Neural progenitor cell (in vitro differentiated cells): ENCODE data around the gene PRDM11. TPM values are rescaled to one million over a fixed set of nuclear protein-coding genes. Genes with fewer than 3 reads are reported as not detected.

Source experiments
- DNase-seq: peaks from one replicate; pipeline ENCODE4 v3.0.0-alpha.2; 2016; ENCODE audit warnings: low spot score
- H2AFZ ChIP-seq: fragments of 200-600 bp; sonication (generic); replicated peaks from 2 replicates; pipeline ENCODE4 v1.6.1; 2016; ENCODE audit warnings: antibody characterized with exemption
- H3F3A ChIP-seq: fragments of 200-600 bp; sonication (generic); 2 replicates; pipeline ENCODE4 v1.6.1; 2016; ENCODE audit warnings: antibody characterized with exemption, low read depth
- H3K27ac ChIP-seq: fragments of 200-600 bp; sonication (generic); 2 replicates; pipeline ENCODE4 v1.5.1; 2016; ENCODE audit warnings: mild to moderate bottlenecking
- H3K27me3 ChIP-seq: fragments of 200-600 bp; sonication (generic); 2 replicates; pipeline ENCODE4 v1.6.1; 2016; ENCODE audit warnings: mild to moderate bottlenecking, moderate library complexity
- H3K36me3 ChIP-seq: fragments of 200-600 bp; sonication (generic); 2 replicates; pipeline ENCODE4 v1.5.1; 2016
- H3K4me1 ChIP-seq: fragments of 200-600 bp; sonication (generic); 2 replicates; pipeline ENCODE4 v1.6.1; 2016; ENCODE audit warnings: mixed run types
- H3K4me2 ChIP-seq: fragments of 200-600 bp; sonication (generic); 2 replicates; pipeline ENCODE4 v1.6.1; 2016
- H3K4me3 ChIP-seq: fragments of 200-600 bp; sonication (generic); 2 replicates; pipeline ENCODE4 v1.5.1; 2016
- H3K79me2 ChIP-seq: fragments of 200-600 bp; sonication (generic); 2 replicates; pipeline ENCODE4 v1.6.1; 2016; ENCODE audit warnings: low read depth
- H3K9ac ChIP-seq: fragments of 200-600 bp; sonication (generic); 2 replicates; pipeline ENCODE4 v1.6.1; 2016
- H3K9me3 ChIP-seq: fragments of 200-600 bp; sonication (generic); 2 replicates; pipeline ENCODE4 v1.5.1; 2016; ENCODE audit warnings: low read depth
- H4K20me1 ChIP-seq: fragments of 200-600 bp; sonication (generic); 2 replicates; pipeline ENCODE4 v1.6.1; 2016; ENCODE audit warnings: low read depth
- H3K27ac Mint-ChIP-seq: 3 replicates; pipeline ENCODE4 v1.8.0; 2021; ENCODE audit warnings: mixed read lengths
- H3K27me3 Mint-ChIP-seq: 2 replicates; pipeline ENCODE4 v1.8.0; 2022; ENCODE audit warnings: low read depth, mild to moderate bottlenecking, inconsistent platforms, moderate library complexity, mixed read lengths; ENCODE audit not compliant: insufficient read depth
- H3K36me3 Mint-ChIP-seq: 3 replicates; pipeline ENCODE4 v1.8.0; 2021; ENCODE audit warnings: mixed read lengths
- H3K4me1 Mint-ChIP-seq: 3 replicates; pipeline ENCODE4 v1.8.0; 2021; ENCODE audit warnings: mixed read lengths
- H3K4me3 Mint-ChIP-seq: 3 replicates; pipeline ENCODE4 v1.8.0; 2021; ENCODE audit warnings: mild to moderate bottlenecking, moderate library complexity, mixed read lengths
- H3K9me3 Mint-ChIP-seq: 3 replicates; pipeline ENCODE4 v1.8.0; 2020; ENCODE audit warnings: mixed read lengths
- EZH2 ChIP-seq: fragments of 200-600 bp; sonication (generic); IDR thresholded peaks from 2 replicates; pipeline ENCODE4 v1.6.1; 2017; ENCODE audit warnings: antibody characterized with exemption, mild to moderate bottlenecking, moderate library complexity
- EZH2phosphoT487 ChIP-seq: fragments of 200-600 bp; sonication (generic); IDR thresholded peaks from 2 replicates; pipeline ENCODE4 v1.6.1; 2017; ENCODE audit warnings: antibody characterized with exemption
- total RNA-seq: library from RNA; depleted of rRNA; stranded (reverse); fragments of >200 nt; gene quantifications from 2 replicates; pipeline ENCODE4 v1.2.3, GENCODE V29; 2015; ENCODE audit warnings: low replicate concordance
- TF ChIP-seq, protein P1 (sequence below): fragments of 200-600 bp; sonication (generic); IDR thresholded peaks from 2 replicates; pipeline ENCODE4 v1.5.1; 2017; ENCODE audit warnings: antibody characterized with exemption, mild to moderate bottlenecking

Gene PRDM11
- total RNA-seq, 1 donor from 2014 or later: 1.8 TPM

GRCh38 chr11:45267652-45268299, 121.3 kb downstream of the PRDM11 start:
- no peaks in the 10 kb centered on the region for H3K36me3 Mint-ChIP-seq
- Histone ChIP-seq H3F3A (peaks cover 4% of the 10 kb centered on the region), H3K4me2 (peak overlapping the region; percentile 28), H3K36me3 (no peaks in the 10 kb centered on the region), H4K20me1 (no peaks in the 10 kb centered on the region), H3K9me3 (no peaks in the 10 kb centered on the region), H3K9ac (no peak overlapping the region), H3K27ac (no peak overlapping the region), H3K27me3 (peaks cover 6% of the 10 kb centered on the region), H2AFZ (no peak overlapping the region), H3K79me2 (no peaks in the 10 kb centered on the region), H3K4me3 (no peak overlapping the region), H3K4me1 (peaks cover 11% of the 10 kb centered on the region)
- peaks cover 2% of the 10 kb centered on the region for H3K27me3 Mint-ChIP-seq
- H3K4me1 Mint-ChIP-seq: peaks cover 7% of the 10 kb centered on the region
- TF ChIP-seq EZH2phosphoT487 (no peak), EZH2 (no peak)
- TF ChIP-seq, protein P1, sequence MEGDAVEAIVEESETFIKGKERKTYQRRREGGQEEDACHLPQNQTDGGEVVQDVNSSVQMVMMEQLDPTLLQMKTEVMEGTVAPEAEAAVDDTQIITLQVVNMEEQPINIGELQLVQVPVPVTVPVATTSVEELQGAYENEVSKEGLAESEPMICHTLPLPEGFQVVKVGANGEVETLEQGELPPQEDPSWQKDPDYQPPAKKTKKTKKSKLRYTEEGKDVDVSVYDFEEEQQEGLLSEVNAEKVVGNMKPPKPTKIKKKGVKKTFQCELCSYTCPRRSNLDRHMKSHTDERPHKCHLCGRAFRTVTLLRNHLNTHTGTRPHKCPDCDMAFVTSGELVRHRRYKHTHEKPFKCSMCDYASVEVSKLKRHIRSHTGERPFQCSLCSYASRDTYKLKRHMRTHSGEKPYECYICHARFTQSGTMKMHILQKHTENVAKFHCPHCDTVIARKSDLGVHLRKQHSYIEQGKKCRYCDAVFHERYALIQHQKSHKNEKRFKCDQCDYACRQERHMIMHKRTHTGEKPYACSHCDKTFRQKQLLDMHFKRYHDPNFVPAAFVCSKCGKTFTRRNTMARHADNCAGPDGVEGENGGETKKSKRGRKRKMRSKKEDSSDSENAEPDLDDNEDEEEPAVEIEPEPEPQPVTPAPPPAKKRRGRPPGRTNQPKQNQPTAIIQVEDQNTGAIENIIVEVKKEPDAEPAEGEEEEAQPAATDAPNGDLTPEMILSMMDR: no peak
- no peaks in the 10 kb centered on the region for H3K9me3 Mint-ChIP-seq
- DNase-seq: peak; percentile 63
- no peak overlapping the region for H3K4me3 Mint-ChIP-seq
- peak overlapping the region; percentile 48 for H3K27ac Mint-ChIP-seq

GRCh38 chr11:45269678-45270077, 123.2 kb downstream of the PRDM11 start:
- H3K27ac Mint-ChIP-seq: no peak overlapping the region
- peaks cover 7% of the 10 kb centered on the region for H3K4me1 Mint-ChIP-seq
- H3K9me3 Mint-ChIP-seq: no peaks in the 10 kb centered on the region
- Histone ChIP-seq H3K27me3 (peaks cover 6% of the 10 kb centered on the region), H3K27ac (no peak overlapping the region), H3K9ac (no peak overlapping the region), H3K4me3 (no peak overlapping the region), H3F3A (peaks cover 4% of the 10 kb centered on the region), H3K4me2 (no peak overlapping the region), H4K20me1 (no peaks in the 10 kb centered on the region), H2AFZ (no peak overlapping the region), H3K4me1 (peaks cover 11% of the 10 kb centered on the region), H3K36me3 (no peaks in the 10 kb centered on the region), H3K79me2 (no peaks in the 10 kb centered on the region), H3K9me3 (no peaks in the 10 kb centered on the region)
- no peaks in the 10 kb centered on the region for H3K36me3 Mint-ChIP-seq
- DNase-seq: no peak
- peaks cover 2% of the 10 kb centered on the region for H3K27me3 Mint-ChIP-seq
- H3K4me3 Mint-ChIP-seq: no peak overlapping the region
- TF ChIP-seq EZH2 (no peak), EZH2phosphoT487 (no peak)
- TF ChIP-seq, protein P1: no peak

DNA sequence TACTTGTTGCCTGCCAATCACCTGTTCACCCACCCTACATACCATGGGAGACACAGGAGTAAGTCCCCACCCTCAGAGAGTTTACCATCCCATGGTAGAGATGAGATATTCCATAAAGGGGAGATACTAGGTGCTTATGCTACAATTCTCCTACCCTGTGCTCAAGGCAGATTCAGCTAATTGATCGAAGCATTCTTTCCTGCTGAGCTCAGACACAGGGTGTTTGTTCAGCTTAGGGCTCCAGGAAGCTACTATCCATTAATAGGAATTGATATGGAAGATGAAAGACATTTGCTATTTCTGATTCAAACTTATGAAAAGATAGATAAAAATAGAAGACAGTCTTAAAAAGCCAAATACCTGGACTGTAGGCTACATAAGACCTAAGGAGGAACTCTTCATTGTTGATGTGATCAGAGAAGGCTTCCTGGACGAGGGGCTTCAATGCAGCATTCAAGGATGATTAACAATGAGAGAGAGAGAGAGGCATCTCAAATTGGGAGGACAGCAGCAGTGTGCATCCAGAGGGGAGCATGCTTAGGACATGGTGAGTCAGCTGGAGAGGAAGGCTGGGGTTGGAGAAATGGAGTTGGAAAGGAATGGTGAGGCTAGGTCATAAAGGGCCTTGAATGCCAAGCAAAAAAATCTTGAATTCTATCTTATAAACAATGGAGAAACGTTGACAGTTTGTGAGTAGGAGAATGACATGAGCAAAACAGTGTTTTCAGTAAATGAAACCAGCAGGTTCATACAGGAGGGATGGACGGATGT, 124.7 kb downstream of the PRDM11 start:
- peaks cover 5% of the 10 kb centered on the region for H3K27me3 Mint-ChIP-seq
- Histone ChIP-seq H3K4me3 (no peak overlapping the region), H3K36me3 (no peaks in the 10 kb centered on the region), H3K27me3 (peaks cover 6% of the 10 kb centered on the region), H2AFZ (no peak overlapping the region), H3K4me2 (no peak overlapping the region), H3K27ac (no peak overlapping the region), H3K9ac (no peak overlapping the region), H3F3A (peaks cover 4% of the 10 kb centered on the region), H3K4me1 (peaks cover 11% of the 10 kb centered on the region), H3K9me3 (no peaks in the 10 kb centered on the region), H3K79me2 (no peaks in the 10 kb centered on the region), H4K20me1 (no peaks in the 10 kb centered on the region)
- no peak for DNase-seq
- H3K4me3 Mint-ChIP-seq: no peak overlapping the region
- no peak for TF ChIP-seq EZH2phosphoT487
- TF ChIP-seq EZH2: no peak
- TF ChIP-seq, protein P1: no peak
- no peak overlapping the region for H3K27ac Mint-ChIP-seq
- peaks cover 7% of the 10 kb centered on the region for H3K4me1 Mint-ChIP-seq
- no peaks in the 10 kb centered on the region for H3K36me3 Mint-ChIP-seq
- H3K9me3 Mint-ChIP-seq: no peaks in the 10 kb centered on the region
